IPS-18c (cell line): ENCODE measurements around the gene FGFR4.

Experiments
- H3K4me3 ChIP-seq: 2 replicates; pipeline ENCODE4 v1.7.0; 2013; ENCODE audit warnings: low read depth, mild to moderate bottlenecking, low read length, moderate library complexity; ENCODE audit not compliant: insufficient read depth
- H3K9me3 ChIP-seq: one replicate; pipeline ENCODE4 v1.6.1; 2013; ENCODE audit warnings: mild to moderate bottlenecking, low read length, moderate library complexity; ENCODE audit not compliant: control insufficient read depth, insufficient read depth

The FGFR4 gene

GRCh38 chr5:177140312-177140711 lies 53.6 kb downstream of the FGFR4 start:
- no peaks in the 10 kb centered on the region for H3K9me3 ChIP-seq
- H3K4me3 ChIP-seq = no peak overlapping the region

GRCh38 chr5:177141496-177141895 lies 54.8 kb downstream of the FGFR4 start:
- no peaks in the 10 kb centered on the region for H3K9me3 ChIP-seq

GRCh38 chr5:177142098-177142611 lies 55.4 kb downstream of the FGFR4 start:
- Histone ChIP-seq H3K9me3 (no peaks in the 10 kb centered on the region), H3K4me3 (no peak overlapping the region)

More at GRCh38 chr5:177141496-177141895, 54.8 kb downstream of the FGFR4 start:
- H3K4me3 ChIP-seq = no peak overlapping the region

GRCh38 chr5:177142778-177143177 lies 56.1 kb downstream of the FGFR4 start:
- Histone ChIP-seq H3K9me3 (no peaks in the 10 kb centered on the region), H3K4me3 (no peak overlapping the region)

- Histone ChIP-seq H3K4me3 (no peak overlapping the region), H3K9me3 (no peaks in the 10 kb centered on the region)
These were observed 60.4 kb downstream of the FGFR4 start for GRCh38 chr5:177146891-177147638.
